HG02970 (cell line): ENCODE measurements around the gene AK8.

Experiments
- ATAC-seq: cut with Tn5 transposase; IDR thresholded peaks from one replicate; pipeline ENCODE4 v1.9.1; 2021; ENCODE audit warnings: mild to moderate bottlenecking, moderate library complexity, moderate number of reproducible peaks; ENCODE audit not compliant: unreplicated experiment, low FRiP score

AK8 gene

GRCh38 chr9:132877824-132878694, at the start of gene AK8:
TSS of gene AK8 (minus strand) at chr9:132878284. CDS start at chr9:132878255, 29 bp downstream.
- ATAC-seq = peak; percentile 67

GRCh38 chr9:132927704-132928103, 49.6 kb upstream of the AK8 start:
- ATAC-seq = no peak

GRCh38 chr9:132923346-132923902, 45.3 kb upstream of the AK8 start:
- ATAC-seq = no peak

- no peak for ATAC-seq
These were observed 41.7 kb upstream of the AK8 start for GRCh38 chr9:132919614-132920268.

GRCh38 chr9:132914924-132915323, 36.8 kb upstream of the AK8 start:
- ATAC-seq = no peak

- ATAC-seq = no peak
These were observed 34.0 kb upstream of the AK8 start for GRCh38 chr9:132912131-132912530.

GRCh38 chr9:132910376-132910775, 32.3 kb upstream of the AK8 start:
- ATAC-seq = no peak

GRCh38 chr9:132909311-132909710, 31.2 kb upstream of the AK8 start:
- ATAC-seq = no peak

GRCh38 chr9:132908635-132909034, 30.6 kb upstream of the AK8 start:
- no peak for ATAC-seq

- no peak for ATAC-seq
These were observed 27.6 kb upstream of the AK8 start for GRCh38 chr9:132905726-132906125.

- no peak for ATAC-seq
These were observed 25.7 kb upstream of the AK8 start for GRCh38 chr9:132903574-132904492.

- ATAC-seq = no peak
These were observed 24.1 kb upstream of the AK8 start for GRCh38 chr9:132901858-132902831.

GRCh38 chr9:132898051-132898450, 20.0 kb upstream of the AK8 start:
- ATAC-seq = no peak

GRCh38 chr9:132896906-132897305, 18.8 kb upstream of the AK8 start:
- no peak for ATAC-seq

GRCh38 chr9:132896264-132896663, 18.2 kb upstream of the AK8 start:
- no peak for ATAC-seq

- no peak for ATAC-seq
These were observed 17.1 kb upstream of the AK8 start for GRCh38 chr9:132894862-132895835.

GRCh38 chr9:132894346-132894745, 16.3 kb upstream of the AK8 start:
- no peak for ATAC-seq

- ATAC-seq = no peak
These were observed 14.3 kb upstream of the AK8 start for GRCh38 chr9:132892400-132892799.
